Heart left ventricle (tissue), 16 donors: ENCODE measurements around the gene TRIM59. TPM values are rescaled to one million over a fixed set of nuclear protein-coding genes. Genes with fewer than 3 reads are reported as not detected.

ENCODE experiments used
- ATAC-seq, 4 donors: fragments of 200-7000 bp; cut with Tn5 transposase; one replicate each; pipeline ENCODE4 v1.9.1; 2020 to 2022; ENCODE audit warnings: moderate library complexity in 4 of 4, mild to moderate bottlenecking in 3 of 4, moderate number of reproducible peaks in 1 of 4
- DNase-seq, 5 donors: peaks; one replicate each; pipeline ENCODE4 v3.0.0-alpha.2; 2020
- H3K27ac ChIP-seq, 12 donors: fragments of 200-600 bp; sonication (generic) in 4 of 12; one replicate each; pipeline versions ENCODE4 v1.5.0 to v1.8.0; 2016 to 2022; ENCODE audit warnings: mild to moderate bottlenecking in 2 of 12
- H3K27me3 ChIP-seq, 9 donors: fragments of 200-600 bp; sonication (generic) in 2 of 9; one replicate each; pipeline versions ENCODE4 v1.5.1 to v1.8.0; 2016 to 2022; ENCODE audit warnings: mild to moderate bottlenecking in 3 of 9
- H3K36me3 ChIP-seq, 9 donors: fragments of 200-600 bp; sonication (generic) in 2 of 9; one replicate each; pipeline versions ENCODE4 v1.5.0 to v1.8.0; 2018 to 2022; ENCODE audit warnings: mild to moderate bottlenecking in 2 of 9
- H3K4me1 ChIP-seq, 12 donors: fragments of 200-600 bp; sonication (generic) in 4 of 12; one replicate each; pipeline versions ENCODE4 v1.5.0 to v1.8.0; 2016 to 2022; ENCODE audit warnings: mild to moderate bottlenecking in 3 of 12
- H3K4me3 ChIP-seq, 12 donors: fragments of 200-600 bp; sonication (generic) in 4 of 12; one replicate each; pipeline versions ENCODE4 v1.5.0 to v1.8.0; 2017 to 2022; ENCODE audit warnings: mild to moderate bottlenecking in 9 of 12, moderate library complexity in 4 of 12
- H3K9me3 ChIP-seq, 12 donors: fragments of 200-600 bp; sonication (generic) in 4 of 12; one replicate each; pipeline versions ENCODE4 v1.5.0 to v1.8.0; 2016 to 2022; ENCODE audit warnings: mild to moderate bottlenecking in 1 of 12
- POLR2A ChIP-seq, 2 donors: fragments of 450-650 bp; IDR thresholded peaks; one replicate each; pipeline ENCODE4 v1.6.1; 2017; ENCODE audit warnings: antibody characterized with exemption in 2 of 2, mild to moderate bottlenecking in 2 of 2, moderate library complexity in 2 of 2
- WGBS, 4 donors: extraction: QIAGEN DNeasy Blood & Tissue Kit in 2 of 4; methylation state at CpG; one replicate each; pipeline versions ENCODE4 v1.1.5 to v1.1.7; 2013 to 2018; 5-methylcytosine and 5-hydroxymethylcytosine counted together
- intact Hi-C, 10 donors: fragments of 100-400 bp; cut with DNase I; formaldehyde crosslinking; loops; one replicate each; pipeline versions ENCODE4 v1.11.1 to v1.14.2; 2022
- polyA plus RNA-seq, 2 donors: library from polyadenylated mRNA; stranded (reverse); fragments of 200-250 nt; gene quantifications; one replicate each; pipeline ENCODE4 v1.2.3, GENCODE V29; 2013
- total RNA-seq, 9 donors: library from RNA; depleted of rRNA in 2 of 9; stranded (reverse); fragments of >200 nt in 2 of 9; fragmentation: NEBNext Ultra II Directional in 3 of 9; extraction: Animal tissue kit (Norgen Biotek cat#: 25700) in 3 of 9; gene quantifications; one replicate each; pipeline versions ENCODE4 v1.1.0 to v1.2.4, GENCODE V29; 2016 to 2023
- TF ChIP-seq, protein P1 (sequence below), 12 donors: fragments of 200-600 bp; sonication (generic) in 4 of 12; IDR thresholded peaks; one replicate each; pipeline versions ENCODE4 v1.5.0 to v1.8.0; 2018 to 2022; ENCODE audit warnings: antibody characterized with exemption in 12 of 12, mild to moderate bottlenecking in 5 of 12
- donor health status: ischemic (EF 13 %, LVEDD 7.1; RV severe dilation, severe dysfunction).
- donor health status: healthy with polysubstance abuse.
- donor health status: DM: no; HTN: yes; CAD: no.
- donor health status: DM: no; HTN: no; CAD: no.
- donor health status: ischemic (EF 25% LVEDD 6.9; RV normal size, moderate dysfunction).
- donor health status: ischemic (EF 25% LVEDD 5.7; RV mildly dilated, moderate dysfunction).
- donor health status: healthy.
- donor health status: DM: yes; HTN: yes; CAD: no.
- donor health status: ischemic (EF 35%, LVEDD 5.7; RV mildly dilated, moderate dysfunction).
- donor health status: nonischemic (EF 11% LVEDD 7.7; RV severe dilation, severe dysfunction).
- donor health status: DM: yes; HTN: yes; CAD: no.
- donor health status: PGD.
- donor health status: ischemic (EF 29% LVEDD 5.4; RV normal size, mild dysfunction).
- donor health status: nonischemic (EF 23%, LVEDD 6.1; RV moderate dilation, normal function).

TRIM59 gene
- total and polyA plus RNA-seq, 11 donors: 0.16 to 3.1 (median 0.32) TPM

DNA sequence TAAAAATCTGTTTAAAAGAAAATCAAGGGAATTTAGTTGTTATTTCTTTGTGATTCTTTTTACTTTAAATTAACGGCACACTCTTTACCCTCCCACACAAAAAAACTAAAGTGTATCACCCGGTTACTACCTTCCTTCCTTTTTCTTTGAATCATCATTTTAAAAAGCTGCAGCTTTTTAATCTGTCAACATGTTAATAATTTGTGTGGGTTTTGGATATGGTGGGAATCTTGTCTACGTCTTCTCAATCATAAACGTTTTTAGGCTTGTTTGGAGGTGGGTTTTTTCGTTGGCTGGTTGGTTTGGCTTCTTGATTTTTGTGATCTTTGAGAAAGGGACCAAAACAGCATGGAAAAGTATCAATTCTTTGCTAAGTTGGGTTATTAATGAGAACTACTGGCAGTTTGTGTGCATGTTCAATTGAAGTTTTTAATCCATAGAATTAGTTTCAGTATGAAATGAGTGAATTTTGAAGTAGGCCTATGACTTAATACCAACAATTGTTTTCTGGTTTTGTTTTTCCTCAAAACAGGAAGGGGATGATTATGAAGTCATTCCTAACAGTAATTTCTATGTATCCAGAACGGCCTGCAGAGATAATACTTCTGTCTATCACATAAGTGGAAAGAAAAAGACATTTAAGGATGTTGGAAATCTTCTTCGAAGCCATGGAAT is 45.7 kb downstream of the TRIM59 start:
- Histone ChIP-seq H3K9me3 (no peaks in the 10 kb centered on the region), H3K36me3 (peaks cover 0 to 27% (median 0%) of the 10 kb centered on the region in 9 donors), H3K27ac (peak overlapping the region in 4 of 12 donors; percentile 6 to 86 (median 30)), H3K4me3 (peak overlapping the region in 5 of 12 donors; percentile 2 to 82 (median 69)), H3K4me1 (peaks cover 0 to 31% (median 9%) of the 10 kb centered on the region in 12 donors), H3K27me3 (no peaks in the 10 kb centered on the region)
- 39 to 47% (median 44%) methylated on average over 7 of the region's 7 CpGs for WGBS, 4 donors
- DNase-seq: no peak
- no peak for ATAC-seq
- TF ChIP-seq POLR2A (IDR thresholded peaks at IDR 0.05): no peak
- TF ChIP-seq, protein P1, sequence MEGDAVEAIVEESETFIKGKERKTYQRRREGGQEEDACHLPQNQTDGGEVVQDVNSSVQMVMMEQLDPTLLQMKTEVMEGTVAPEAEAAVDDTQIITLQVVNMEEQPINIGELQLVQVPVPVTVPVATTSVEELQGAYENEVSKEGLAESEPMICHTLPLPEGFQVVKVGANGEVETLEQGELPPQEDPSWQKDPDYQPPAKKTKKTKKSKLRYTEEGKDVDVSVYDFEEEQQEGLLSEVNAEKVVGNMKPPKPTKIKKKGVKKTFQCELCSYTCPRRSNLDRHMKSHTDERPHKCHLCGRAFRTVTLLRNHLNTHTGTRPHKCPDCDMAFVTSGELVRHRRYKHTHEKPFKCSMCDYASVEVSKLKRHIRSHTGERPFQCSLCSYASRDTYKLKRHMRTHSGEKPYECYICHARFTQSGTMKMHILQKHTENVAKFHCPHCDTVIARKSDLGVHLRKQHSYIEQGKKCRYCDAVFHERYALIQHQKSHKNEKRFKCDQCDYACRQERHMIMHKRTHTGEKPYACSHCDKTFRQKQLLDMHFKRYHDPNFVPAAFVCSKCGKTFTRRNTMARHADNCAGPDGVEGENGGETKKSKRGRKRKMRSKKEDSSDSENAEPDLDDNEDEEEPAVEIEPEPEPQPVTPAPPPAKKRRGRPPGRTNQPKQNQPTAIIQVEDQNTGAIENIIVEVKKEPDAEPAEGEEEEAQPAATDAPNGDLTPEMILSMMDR (IDR thresholded peaks at IDR 0.05): no peak
- intact Hi-C loops: no loop called here

DNA sequence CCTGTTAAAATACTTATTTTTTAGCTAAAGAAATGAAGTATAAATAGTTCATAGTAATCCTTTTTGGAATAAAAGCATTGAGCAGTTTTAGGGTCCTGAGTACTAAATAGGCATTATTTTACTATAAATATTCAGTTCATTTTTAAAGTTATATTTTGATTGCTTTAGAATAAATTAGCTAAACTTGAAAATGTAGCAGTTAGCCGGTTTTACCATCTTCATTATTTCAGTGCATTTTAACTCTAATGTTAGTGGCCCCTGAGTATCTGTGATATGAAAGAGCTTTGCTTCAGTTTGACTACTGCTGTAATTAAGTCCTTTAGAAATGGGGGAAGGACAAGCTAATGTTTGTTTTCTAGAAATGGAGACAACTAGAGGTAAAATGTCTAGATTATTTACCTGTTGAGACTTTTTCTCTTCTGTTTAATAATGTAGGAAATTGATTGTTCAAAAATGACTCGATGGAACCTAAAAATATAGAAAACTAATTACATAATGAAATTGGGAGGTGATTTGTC is 46.5 kb downstream of the TRIM59 start:
- no peaks in the 10 kb centered on the region for H3K27me3 ChIP-seq
- H3K4me3 ChIP-seq: peak overlapping the region in 7 of 12 donors; percentile 20 to 82 (median 74)
- no peaks in the 10 kb centered on the region for H3K9me3 ChIP-seq
- DNase-seq (no peak), ATAC-seq (no peak)
- peaks cover 0 to 20% (median 0%) of the 10 kb centered on the region in 9 donors for H3K36me3 ChIP-seq
- WGBS, 4 donors: 29 to 48% (median 43%) methylated on average over 2 of the region's 2 CpGs
- intact Hi-C loops: no loop called here
- H3K27ac ChIP-seq: peak overlapping the region in 6 of 12 donors; percentile 16 to 86 (median 36)
- TF ChIP-seq, protein P1 (IDR thresholded peaks at IDR 0.05): no peak
- no peak for TF ChIP-seq POLR2A (IDR thresholded peaks at IDR 0.05)
- H3K4me1 ChIP-seq: peaks cover 0 to 36% (median 15%) of the 10 kb centered on the region in 12 donors

DNA sequence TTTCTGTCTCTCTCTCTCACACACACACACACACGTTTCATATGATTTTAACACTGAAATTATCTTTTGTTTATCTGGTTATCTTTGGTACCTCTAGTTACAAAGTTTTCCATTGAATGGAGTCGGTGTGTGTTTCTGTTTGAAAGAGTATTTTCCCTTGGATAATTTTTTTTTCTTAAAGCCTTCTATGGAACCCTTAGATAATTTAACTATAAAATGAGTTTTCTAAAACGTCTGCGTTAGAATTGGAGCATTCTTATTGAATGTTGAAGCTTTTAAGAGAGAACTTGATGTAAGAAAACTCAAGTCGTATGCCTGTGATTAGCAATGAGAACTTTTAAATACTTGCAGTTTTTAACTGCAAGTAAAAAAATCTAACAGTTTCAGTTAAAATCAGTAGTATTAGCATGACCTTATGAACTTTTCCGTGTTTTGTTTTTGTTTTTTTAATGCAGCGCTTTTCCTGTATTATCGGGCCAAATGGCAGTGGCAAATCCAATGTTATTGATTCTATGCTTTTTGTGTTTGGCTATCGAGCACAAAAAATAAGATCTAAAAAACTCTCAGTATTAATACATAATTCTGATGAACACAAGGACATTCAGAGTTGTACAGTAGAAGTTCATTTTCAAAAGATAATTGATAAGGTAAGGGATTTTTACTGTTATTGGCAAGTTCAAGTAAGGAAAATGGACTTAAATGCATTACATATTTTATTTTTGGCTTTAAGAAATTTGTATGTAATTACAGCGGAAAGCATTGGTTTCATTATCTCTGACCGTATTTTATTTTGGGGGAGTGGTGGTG is 47.2 kb downstream of the TRIM59 start:
- H3K4me3 ChIP-seq: peak overlapping the region in 8 of 12 donors; percentile 20 to 82 (median 74)
- peaks cover 0 to 40% (median 17%) of the 10 kb centered on the region in 12 donors for H3K4me1 ChIP-seq
- TF ChIP-seq, protein P1 (IDR thresholded peaks at IDR 0.05): no peak
- TF ChIP-seq POLR2A (IDR thresholded peaks at IDR 0.05): no peak
- H3K27ac ChIP-seq: peak overlapping the region in 6 of 12 donors; percentile 16 to 86 (median 34)
- peaks cover 0 to 16% (median 0%) of the 10 kb centered on the region in 9 donors for H3K36me3 ChIP-seq
- intact Hi-C loops: no loop called here
- no peak for ATAC-seq
- no peaks in the 10 kb centered on the region for H3K27me3 ChIP-seq
- no peak for DNase-seq
- WGBS, 4 donors: 26 to 42% (median 37%) methylated on average over 11 of the region's 11 CpGs
- no peaks in the 10 kb centered on the region for H3K9me3 ChIP-seq
